SK-N-MC (cell line): ENCODE data around the gene DLG1.

Experiments used
- EZH2 ChIP-seq: fragments of 200-600 bp; sonication (generic); IDR thresholded peaks from one replicate; pipeline ENCODE4 v1.6.1; 2017; ENCODE audit warnings: antibody characterized with exemption
- POLR2AphosphoS5 ChIP-seq: IDR thresholded peaks from 2 replicates; pipeline ENCODE4 v1.6.1; 2012; ENCODE audit warnings: mild to moderate bottlenecking, low read depth, low read length, borderline replicate concordance

- TF ChIP-seq EZH2 (no peak), POLR2AphosphoS5 (no peak)
Observed at GRCh38 chr3:197258168-197258755, 40.1 kb downstream of the DLG1 start.
